GM19035 (cell line): ENCODE results near the gene NAV3.

Experiments
- ATAC-seq: cut with Tn5 transposase; IDR thresholded peaks from one replicate; pipeline ENCODE4 v1.9.1; 2021; ENCODE audit not compliant: unreplicated experiment

Gene NAV3, protein sequence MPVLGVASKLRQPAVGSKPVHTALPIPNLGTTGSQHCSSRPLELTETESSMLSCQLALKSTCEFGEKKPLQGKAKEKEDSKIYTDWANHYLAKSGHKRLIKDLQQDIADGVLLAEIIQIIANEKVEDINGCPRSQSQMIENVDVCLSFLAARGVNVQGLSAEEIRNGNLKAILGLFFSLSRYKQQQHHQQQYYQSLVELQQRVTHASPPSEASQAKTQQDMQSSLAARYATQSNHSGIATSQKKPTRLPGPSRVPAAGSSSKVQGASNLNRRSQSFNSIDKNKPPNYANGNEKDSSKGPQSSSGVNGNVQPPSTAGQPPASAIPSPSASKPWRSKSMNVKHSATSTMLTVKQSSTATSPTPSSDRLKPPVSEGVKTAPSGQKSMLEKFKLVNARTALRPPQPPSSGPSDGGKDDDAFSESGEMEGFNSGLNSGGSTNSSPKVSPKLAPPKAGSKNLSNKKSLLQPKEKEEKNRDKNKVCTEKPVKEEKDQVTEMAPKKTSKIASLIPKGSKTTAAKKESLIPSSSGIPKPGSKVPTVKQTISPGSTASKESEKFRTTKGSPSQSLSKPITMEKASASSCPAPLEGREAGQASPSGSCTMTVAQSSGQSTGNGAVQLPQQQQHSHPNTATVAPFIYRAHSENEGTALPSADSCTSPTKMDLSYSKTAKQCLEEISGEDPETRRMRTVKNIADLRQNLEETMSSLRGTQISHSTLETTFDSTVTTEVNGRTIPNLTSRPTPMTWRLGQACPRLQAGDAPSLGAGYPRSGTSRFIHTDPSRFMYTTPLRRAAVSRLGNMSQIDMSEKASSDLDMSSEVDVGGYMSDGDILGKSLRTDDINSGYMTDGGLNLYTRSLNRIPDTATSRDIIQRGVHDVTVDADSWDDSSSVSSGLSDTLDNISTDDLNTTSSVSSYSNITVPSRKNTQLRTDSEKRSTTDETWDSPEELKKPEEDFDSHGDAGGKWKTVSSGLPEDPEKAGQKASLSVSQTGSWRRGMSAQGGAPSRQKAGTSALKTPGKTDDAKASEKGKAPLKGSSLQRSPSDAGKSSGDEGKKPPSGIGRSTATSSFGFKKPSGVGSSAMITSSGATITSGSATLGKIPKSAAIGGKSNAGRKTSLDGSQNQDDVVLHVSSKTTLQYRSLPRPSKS (N-terminal part only)

DNA sequence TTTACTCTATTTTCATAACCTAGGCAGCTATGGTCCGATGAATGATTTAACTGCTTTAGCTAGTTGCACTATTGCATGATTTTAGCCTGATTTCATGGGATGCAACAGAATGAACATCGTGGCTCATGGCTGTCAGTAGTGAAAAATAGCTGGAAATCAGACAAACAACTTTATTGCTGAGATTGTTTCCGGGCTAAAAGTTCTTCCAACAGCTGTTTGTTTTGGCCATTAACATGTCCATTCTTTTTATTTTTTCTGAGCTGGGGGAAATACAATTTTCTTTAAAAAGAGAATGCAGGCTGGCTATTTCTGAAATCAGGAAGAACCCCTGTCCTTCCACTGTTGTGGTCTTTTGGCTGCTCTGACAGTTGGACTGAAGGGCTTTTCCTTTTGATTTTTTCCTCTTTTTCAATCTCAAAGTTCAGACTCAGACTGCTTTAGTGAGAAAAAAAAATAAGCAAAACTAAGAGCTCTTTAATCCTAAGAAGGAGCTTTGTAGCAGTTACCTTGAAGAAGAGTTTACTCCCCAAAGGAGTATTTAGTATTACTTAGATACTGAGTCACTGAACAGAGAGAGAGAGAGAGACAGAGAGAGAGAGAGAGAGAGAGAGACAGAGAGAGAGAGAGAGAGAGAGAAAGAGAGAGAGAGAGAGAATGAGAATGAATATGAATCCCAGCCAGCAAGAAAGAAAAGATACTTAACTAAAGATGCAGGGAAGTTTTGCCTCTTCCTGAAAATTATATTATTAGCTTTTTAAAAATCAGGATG lies at the start of gene NAV3:
NAV3 (plus strand) TSS at position 312 of the 769 bp plus-strand sequence. CDS start 568 bp downstream, outside the sequence.
- no peak for ATAC-seq

DNA sequence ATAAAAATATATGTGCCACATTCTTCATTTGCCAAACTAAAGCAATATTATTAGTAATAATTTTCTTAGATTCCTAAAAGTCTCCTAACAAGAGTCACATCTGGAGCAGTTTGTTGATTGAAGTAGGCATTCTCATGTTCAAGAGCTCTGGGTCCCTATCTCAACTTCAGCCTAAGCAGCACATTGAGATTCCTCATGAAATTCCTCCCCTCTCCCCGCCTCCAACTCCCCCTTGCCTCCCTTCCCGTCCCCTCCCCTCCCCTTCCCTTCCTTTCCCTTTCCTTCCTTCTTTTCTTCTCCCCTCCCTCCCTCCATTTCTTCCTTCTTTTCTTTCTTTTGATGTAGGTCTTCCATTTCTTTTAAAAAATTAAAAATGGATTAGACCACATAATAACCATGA lies 48.7 kb upstream of the NAV3 start:
- ATAC-seq = no peak

DNA sequence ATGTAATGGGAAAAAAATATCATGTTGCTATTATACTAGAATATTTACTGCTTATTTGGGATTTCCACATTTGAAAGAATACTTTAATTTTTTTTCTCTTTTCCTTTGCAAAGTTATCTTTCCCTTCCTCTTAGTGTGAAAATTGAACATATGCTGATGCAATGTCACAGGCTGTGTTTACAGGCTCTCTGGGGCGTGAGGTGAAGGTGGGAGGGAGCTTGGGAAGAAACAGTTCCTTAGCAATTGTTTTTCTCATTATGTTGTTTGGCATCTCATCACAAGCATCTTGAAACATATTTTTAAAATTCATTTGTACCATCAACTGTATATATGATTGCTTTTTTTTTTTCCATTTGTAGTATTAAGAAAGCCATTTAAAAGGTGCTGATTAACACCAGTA lies 47.9 kb upstream of the NAV3 start:
- ATAC-seq = no peak

DNA sequence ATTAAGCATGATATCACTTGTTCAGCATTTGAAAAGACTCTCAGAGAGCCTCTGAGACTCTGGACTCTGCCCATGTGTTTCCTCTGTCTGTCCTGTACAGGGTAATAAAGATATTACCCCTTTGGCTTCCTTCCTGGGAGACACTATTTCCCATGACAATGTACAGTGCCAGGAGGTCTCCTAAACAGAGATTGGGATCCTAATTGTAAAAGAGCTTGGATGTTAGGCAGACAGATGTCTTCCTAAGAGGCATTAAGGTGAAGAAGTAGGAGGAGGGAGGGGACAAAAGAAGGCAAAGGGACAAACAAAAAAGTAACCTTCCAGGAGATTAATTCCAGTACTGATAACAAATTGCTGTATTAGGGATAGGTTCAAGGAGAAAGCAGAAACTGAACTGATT lies 45.5 kb upstream of the NAV3 start:
- ATAC-seq = no peak

DNA sequence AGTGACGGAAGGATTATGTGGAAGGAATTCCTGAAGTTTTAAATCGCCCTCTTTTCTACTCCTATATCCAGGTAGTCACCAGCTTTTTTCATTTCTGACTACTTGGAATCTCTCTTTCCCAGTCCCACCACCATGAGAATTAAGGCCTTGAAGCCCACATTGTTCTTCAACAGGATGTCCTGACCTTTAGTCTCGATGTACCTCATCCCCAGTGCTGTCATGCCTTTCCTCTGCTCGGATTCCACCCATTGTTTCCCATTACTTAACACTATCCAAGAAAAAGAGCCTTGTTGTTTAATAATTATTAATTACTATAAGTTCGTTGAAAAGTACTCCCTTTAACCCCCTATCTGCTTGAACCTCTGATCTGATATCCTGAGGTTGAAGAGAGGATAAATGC lies 44.0 kb upstream of the NAV3 start:
- ATAC-seq = no peak

DNA sequence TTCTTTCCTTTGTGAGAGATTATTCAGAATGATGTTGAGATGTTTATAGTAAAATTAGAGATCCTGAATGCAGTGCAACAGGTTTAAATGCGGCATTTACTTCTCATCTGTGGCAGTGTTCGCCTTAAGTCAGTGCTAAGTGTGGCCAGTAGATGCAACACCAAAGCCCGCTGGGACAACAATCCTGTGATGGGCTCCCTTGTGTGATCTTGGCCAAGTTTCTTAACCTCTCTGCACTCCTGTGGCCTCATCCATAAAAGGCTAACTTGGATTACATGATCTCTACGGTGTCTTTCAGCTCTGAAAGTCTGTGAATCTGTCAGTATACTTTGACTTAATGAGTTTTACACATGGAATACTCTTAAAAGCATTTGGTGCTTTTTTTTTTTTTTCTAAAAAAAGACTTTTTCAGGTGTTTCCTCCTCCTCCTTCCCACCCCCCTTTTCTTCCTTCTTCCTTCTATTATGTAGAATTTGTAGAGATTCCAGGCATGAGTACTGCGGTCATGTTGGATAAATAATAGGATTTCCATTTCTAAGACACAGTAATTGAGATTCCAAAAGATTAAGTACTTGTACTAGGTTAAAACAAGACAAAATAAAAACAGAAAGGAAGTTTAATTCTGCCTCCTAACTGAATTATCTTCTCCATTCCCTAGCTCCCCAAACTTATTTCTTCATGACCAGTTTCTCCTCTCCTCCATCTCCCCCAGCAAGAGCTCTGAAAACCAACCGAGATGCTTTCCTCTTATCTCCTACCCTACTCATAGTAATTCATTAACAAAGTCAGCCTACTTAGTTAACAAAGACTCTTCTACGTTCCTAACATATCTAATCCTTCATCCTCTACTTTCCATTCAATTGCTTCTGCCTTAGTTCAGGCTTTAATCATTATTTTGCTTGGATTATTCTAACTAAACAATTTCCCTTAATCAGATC lies 42.2 kb upstream of the NAV3 start:
- no peak for ATAC-seq

DNA sequence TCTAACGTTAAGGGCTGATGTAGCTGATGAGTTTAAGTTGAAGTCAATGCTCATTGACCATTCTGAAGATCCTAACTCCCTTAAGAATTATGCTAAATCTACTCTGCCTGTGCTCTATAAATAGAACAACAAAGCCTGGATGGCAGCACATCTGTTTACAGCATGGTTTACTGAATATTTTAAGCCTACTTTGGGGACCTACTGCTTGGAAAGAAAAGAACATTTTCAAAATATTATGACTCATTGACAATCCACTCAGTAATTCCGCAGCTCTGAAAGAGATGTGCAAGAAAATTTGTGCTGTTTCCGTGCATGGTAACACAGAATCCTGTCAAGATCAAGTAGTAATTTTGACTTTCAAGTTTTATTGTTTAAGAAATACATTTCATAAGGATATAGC lies 35.0 kb upstream of the NAV3 start:
- ATAC-seq = no peak

DNA sequence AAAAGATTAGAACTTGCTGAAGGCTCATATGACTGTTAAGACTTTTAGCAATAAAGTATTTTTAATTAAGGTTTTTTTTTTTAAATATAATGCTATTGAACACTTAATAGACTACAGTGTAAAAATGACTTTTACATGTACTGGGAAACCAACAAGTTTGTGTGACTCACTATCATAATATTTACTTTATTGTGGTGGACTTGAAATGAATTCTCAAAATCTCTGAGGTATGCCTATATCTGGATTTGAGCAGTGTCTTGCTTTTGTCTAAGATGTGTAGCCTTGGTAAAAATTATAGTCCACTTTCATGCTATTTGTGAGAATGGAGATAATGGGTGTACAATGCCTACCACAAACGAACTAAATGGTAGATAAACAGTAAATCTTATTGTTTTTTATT lies 33.9 kb upstream of the NAV3 start:
- no peak for ATAC-seq

DNA sequence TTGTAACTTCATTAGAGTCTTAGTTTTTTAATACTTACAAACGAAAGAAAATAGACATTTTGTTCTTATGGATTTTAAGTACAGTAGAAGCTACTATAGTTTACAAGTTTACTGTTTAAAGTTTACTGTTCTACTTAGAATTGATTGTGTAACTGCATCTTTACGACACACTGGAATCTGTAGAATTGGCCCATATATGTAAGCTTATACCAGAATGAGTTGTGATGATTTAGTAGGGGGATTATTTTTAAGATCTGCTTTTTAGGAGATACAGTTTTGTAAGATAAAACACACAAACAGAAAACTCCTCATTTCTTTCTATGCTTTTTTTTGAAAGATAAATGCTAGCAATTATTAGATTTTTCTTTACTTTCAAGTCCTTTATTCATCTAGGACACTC lies 30.2 kb upstream of the NAV3 start:
- ATAC-seq = no peak

DNA sequence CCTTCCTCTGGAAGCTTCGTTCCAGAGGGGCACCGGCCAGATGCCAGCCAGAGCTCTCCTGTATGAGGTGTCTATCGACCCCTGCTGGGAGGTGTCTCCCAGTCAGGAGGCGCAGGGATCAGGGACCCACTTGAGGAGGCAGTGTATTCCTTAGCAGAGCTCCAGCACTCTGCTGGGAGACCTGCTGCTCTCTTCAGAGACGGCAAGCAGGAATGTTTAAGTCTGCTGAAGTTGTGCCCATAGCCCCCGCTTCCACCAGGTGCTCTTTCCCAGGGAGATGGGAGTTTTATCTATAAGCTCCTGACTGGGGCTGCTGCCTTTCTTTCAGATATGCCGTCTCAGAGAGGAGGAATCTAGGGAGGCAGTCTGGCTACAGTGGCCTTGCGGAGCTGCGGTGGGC lies 22.2 kb upstream of the NAV3 start:
- no peak for ATAC-seq

DNA sequence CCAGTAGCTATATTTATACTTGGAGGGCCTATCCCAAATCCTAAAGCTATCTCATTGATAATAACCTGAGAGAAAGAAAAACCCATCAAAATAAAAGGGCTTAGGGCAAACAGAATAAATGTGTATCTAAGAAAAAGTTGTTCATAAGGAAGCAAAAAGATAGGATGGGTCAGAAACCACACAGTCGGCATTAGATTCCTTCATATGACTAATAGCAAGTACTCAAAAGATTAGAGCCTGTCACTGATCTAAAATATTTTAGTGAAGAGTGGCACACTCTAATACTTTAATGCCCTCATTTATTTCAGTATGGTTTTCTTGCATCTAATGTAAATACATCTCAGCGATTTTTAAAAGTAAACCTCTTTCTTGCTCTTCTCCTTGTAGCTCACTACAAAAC lies 17.1 kb upstream of the NAV3 start:
- no peak for ATAC-seq

DNA sequence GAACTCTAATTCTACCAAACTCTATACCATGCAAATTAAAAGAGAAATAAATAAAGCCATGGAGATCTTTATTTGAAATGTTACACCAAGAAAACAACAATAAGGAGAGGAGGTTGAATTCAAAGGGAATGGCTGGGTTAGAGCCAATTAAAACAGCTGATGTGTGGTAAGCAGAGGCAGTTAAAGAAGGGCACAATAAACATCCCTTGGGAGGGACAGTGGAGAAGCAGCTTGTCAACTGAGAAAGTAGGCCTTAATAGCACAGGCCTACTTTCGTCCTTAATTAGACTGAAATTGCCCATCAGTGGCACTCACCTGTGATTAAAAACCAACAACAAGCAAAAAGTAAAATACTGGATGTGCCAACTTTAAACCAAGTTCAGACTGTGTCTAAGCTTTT lies 16.3 kb upstream of the NAV3 start:
- ATAC-seq = no peak

DNA sequence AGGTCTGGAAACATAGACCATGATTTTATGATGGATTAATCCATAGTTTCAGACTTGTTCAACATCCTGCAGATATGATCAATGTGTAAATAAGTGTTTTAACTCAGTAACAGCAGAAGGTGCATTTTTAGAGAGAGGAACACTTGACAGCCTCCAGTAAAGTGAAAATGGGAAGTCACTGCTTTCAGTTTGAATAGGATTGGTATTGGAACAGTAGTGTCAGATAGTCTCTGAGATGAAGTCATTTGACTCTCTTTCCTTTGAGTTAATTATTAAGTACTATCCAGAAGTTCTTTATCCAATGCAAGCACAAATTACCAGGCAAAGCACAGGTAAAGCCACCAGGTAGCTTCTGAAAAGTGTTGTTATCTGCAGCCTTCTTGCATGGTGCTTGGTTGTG lies 14.5 kb upstream of the NAV3 start:
- ATAC-seq = peak; percentile 78

DNA sequence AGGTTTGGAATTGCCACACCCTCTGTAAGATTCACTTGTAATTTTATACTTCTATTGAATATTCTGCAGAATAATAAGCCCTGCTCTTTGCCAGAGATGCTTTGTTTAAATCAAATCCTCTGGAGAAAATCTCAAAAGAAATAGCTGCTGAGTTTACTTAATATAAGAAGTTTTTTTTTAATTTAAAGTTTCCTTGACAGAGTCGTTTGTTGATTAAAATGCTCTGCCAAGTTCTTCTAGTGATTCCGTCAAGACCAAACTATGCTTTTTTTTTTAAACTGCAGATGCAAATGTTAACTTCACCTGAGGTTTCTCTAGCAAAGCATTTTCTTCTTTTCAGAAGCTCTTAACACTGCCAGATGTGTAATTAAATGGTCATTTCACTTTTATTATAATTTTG lies 13.4 kb upstream of the NAV3 start:
- no peak for ATAC-seq

DNA sequence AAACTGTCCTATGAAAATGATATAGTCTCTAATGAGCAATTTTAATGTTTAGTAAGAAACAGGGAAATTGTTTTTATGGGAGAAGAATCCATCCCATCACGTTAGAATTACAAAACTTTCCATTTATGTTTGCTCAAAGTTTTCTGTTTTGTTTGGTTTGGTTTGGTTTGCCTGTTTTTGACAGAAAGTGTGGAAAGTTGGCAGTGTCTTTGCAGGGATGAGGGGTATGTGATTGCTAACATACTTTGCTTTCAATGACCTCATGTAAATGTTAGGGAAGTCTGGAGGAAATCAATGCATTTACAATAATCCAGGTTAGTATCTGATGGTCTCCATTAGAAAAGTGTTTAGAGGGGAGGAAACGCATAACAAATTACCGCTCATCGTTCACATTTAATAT lies 12.3 kb upstream of the NAV3 start:
- ATAC-seq = no peak

DNA sequence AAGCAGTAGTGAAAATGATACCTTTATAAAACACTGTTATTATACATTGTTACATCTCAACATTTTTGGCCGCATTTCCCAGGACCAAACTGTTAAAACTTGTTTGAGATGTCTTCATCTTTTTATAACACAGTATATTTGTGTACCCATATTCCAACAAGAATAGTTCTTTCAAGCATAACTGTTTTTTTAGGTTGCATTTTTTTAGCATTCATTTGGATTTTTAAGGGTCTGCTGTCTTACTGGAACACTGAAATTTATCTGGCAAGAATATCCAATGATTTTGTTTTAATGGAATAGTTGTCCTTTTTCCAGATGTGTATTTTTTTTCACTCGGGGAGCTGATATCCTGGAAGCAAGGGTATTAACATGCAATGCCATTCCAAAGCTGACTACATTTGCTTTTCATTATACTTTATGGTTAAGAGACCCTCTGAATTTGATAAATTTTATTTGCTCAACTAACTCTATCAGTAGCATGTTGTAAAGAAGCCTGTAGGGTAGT lies 8.9 kb upstream of the NAV3 start:
- ATAC-seq = no peak

DNA sequence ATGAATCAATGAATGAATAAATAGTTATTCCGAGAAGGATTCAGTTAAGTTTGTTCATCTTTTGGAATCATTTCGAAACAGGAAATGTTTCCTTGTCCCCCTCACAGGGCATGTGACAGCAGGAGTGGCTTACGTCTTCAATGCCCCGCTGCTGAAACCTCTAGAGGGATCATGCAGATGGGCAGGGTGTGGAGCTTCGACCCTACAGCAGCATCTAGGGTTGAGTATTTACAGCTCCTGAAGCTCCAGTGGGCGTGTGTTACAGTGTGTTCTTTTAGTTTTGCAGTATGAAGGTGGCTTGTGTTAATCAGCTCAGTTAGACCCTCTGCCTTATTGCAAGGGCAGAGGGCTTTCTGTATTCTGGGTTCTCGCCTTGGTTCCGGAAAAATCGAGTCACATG lies 2.6 kb downstream of the NAV3 start:
- no peak for ATAC-seq

DNA sequence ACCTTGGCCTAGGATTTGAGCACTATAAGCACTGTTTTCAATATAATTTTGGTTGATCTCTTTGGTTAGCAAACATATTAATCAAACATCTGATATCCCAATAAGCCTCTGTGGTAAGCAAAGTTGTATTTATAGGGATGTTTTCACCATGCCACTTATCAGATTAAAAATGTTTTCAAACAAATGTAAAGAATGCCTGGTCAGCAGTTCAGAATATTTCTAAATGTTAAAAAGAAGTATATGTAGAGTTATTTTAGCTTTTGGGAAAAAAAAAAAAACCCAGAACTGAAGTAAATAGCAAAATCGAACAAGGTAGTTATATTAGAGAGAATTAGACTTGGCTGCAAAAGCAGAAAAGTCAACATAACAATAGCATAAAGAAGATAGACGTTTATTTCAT lies 3.9 kb downstream of the NAV3 start:
- no peak for ATAC-seq

DNA sequence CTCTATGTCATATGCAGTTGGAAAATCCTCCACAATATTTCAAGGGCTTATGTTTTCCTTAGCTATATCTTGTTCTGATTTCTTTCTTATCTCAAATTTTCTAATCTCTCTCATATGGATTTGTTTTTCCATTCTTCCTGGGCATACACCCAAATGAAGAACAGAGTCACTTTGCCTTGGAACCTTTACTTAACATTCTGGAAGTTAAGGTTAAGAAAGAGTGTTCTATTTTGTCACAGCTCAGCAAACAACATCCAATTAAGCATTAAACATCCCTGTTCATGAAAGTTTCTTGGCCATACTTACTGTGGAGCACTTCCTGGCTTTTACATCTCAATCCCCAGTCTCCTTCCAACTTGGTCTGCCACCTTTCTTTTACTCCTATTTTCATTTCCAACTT lies 5.3 kb downstream of the NAV3 start:
- no peak for ATAC-seq

DNA sequence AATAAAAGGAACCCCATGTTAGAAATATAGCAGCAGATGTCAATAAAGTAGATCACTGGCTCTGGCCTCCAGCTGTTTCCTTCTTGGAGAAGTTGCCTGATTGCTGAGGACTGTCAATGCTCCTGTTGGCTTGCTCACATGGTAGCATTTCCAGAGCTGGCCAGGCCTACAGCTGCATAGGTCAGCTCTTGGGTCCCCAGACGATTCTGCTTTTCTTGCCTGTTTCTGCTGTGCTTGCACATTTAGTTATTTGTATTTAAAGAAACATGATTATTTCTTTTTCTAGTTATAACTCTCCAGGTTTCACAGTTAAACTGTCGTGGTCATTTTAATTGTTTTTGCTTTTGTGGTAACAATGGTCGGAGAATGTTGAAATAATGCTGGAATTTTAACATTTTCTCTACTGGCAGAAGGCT lies 7.2 kb downstream of the NAV3 start:
- no peak for ATAC-seq
